ENCODE results near the gene ASMT. TPM values are rescaled to one million over a fixed set of nuclear protein-coding genes. Genes with fewer than 3 reads are reported as not detected.

Gene ASMT
- total and polyA plus RNA-seq, 2 donors from 2014 or later, result 0.22 TPM; not detected in 1

DNA sequence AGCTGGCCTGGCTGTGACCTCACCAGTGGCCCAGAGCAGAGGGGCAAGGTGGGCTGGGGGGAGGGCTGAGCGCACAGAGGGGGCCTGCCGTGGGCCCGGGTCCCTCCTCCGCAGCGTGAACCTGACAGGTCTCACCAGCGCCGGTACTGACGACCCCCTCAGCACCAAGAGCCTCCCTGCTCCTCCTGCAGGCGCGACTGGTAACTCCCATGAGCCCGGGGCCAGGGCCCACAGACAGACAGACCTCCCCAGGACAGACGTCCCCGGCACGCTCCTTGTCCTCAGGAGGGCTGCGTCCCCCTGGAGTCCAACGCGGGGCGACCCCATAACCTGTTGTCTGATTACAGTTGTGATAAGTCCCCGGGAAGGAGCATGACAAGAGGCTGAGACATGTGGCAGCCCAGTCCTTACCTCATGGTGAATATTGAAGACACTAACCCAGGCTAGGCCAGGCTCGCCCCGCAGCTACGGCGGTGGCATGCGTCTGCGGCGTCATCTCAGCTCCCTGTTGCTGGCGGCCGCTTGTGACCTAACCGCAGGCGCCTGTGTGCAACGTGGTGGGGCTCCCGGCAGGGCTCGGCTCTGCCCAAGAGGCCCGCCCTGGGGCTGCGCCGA is 15.0 kb upstream of the ASMT start:
- intact Hi-C loops (cut with DNase I), result no loop called here
- peaks cover 13 to 51% (median 39%) of the 10 kb centered on the region in 3 donors for H3K36me3 ChIP-seq (ENCODE audit: control insufficient read depth in 2 of 3, insufficient read depth in 3 of 3, low read length in 3 of 3)
- DNase-seq, result peak in 1 of 5 donors; percentile 58

DNA sequence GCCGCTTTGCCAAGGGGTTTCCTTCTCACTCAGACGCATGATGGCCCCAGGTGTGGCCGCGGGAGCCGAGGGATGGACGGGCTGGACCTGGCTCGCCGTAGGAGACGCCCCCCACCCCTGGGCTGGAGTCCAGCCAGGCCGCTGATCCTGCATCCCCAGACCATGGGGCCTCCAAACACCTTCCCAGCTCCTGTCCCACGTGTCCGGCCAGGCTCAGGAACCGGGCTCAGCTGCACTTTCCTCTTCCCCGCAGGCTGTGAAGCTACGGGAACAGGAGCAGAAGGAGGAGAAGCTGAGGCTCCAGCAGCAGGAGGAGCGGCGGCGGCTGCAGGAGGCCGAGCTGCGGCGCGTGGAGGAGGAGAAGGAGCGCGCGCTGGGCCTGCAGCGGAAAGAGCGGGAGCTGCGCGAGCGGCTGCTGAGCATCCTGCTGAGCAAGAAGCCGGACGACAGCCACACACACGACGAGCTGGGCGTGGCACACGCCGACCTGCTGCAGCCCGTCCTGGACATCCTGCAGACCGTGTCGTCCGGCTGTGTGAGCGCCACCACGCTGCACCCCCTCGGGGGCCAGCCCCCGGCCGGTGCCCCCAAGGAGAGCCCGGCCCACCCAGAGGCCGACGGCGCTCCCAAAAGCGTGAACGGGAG is 14.3 kb upstream of the ASMT start:
- Histone ChIP-seq H3K27me3 (ENCODE audit: control insufficient read depth, insufficient read depth, low read length) (no peaks in the 10 kb centered on the region), H3K9ac (ENCODE audit: low read length in 3 of 3) (no peak overlapping the region), H3K36me3 (ENCODE audit: control insufficient read depth in 2 of 3, insufficient read depth in 3 of 3, low read length in 3 of 3) (peaks cover 11 to 45% (median 34%) of the 10 kb centered on the region in 3 donors), H3K9me3 (ENCODE audit: control insufficient read depth in 2 of 3, insufficient read depth in 1 of 3, low read length in 3 of 3) (peaks cover 0 to 6% (median 1%) of the 10 kb centered on the region in 3 donors), H3K4me3 (ENCODE audit: low read length in 3 of 3) (no peak overlapping the region), H3K4me1 (ENCODE audit: control insufficient read depth in 2 of 3, insufficient read depth in 2 of 3, low read depth in 1 of 3, low read length in 3 of 3) (peaks cover 0 to 2% (median 0%) of the 10 kb centered on the region in 3 donors), H3K27ac (ENCODE audit: low read depth in 2 of 2, low read length in 2 of 2) (no peak overlapping the region)
- DNase-seq, result peak in 2 of 5 donors; percentile 34 to 66
- TF ChIP-seq, protein P1, sequence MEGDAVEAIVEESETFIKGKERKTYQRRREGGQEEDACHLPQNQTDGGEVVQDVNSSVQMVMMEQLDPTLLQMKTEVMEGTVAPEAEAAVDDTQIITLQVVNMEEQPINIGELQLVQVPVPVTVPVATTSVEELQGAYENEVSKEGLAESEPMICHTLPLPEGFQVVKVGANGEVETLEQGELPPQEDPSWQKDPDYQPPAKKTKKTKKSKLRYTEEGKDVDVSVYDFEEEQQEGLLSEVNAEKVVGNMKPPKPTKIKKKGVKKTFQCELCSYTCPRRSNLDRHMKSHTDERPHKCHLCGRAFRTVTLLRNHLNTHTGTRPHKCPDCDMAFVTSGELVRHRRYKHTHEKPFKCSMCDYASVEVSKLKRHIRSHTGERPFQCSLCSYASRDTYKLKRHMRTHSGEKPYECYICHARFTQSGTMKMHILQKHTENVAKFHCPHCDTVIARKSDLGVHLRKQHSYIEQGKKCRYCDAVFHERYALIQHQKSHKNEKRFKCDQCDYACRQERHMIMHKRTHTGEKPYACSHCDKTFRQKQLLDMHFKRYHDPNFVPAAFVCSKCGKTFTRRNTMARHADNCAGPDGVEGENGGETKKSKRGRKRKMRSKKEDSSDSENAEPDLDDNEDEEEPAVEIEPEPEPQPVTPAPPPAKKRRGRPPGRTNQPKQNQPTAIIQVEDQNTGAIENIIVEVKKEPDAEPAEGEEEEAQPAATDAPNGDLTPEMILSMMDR (IDR thresholded peaks at IDR 0.05; ENCODE audit: borderline replicate concordance, extremely low read depth, insufficient read depth), result no peak
- no peak for FAIRE-seq
- intact Hi-C loops (cut with DNase I), result no loop called here

More for the DNA sequence above, 15.0 kb upstream of the ASMT start:
- H3K9ac ChIP-seq (ENCODE audit: low read length in 3 of 3), result no peak overlapping the region
- H3K27me3 ChIP-seq (ENCODE audit: control insufficient read depth, insufficient read depth, low read length), result no peaks in the 10 kb centered on the region
- peaks cover 0 to 2% (median 0%) of the 10 kb centered on the region in 3 donors for H3K4me1 ChIP-seq (ENCODE audit: control insufficient read depth in 2 of 3, insufficient read depth in 2 of 3, low read depth in 1 of 3, low read length in 3 of 3)
- H3K9me3 ChIP-seq (ENCODE audit: control insufficient read depth in 2 of 3, insufficient read depth in 1 of 3, low read length in 3 of 3), result peaks cover 0 to 6% (median 1%) of the 10 kb centered on the region in 3 donors
- no peak overlapping the region for H3K4me3 ChIP-seq (ENCODE audit: low read length in 3 of 3)
- no peak overlapping the region for H3K27ac ChIP-seq (ENCODE audit: low read depth in 2 of 2, low read length in 2 of 2)
- TF ChIP-seq, protein P1 (IDR thresholded peaks at IDR 0.05; ENCODE audit: borderline replicate concordance, extremely low read depth, insufficient read depth), result no peak
- FAIRE-seq, result no peak

DNA sequence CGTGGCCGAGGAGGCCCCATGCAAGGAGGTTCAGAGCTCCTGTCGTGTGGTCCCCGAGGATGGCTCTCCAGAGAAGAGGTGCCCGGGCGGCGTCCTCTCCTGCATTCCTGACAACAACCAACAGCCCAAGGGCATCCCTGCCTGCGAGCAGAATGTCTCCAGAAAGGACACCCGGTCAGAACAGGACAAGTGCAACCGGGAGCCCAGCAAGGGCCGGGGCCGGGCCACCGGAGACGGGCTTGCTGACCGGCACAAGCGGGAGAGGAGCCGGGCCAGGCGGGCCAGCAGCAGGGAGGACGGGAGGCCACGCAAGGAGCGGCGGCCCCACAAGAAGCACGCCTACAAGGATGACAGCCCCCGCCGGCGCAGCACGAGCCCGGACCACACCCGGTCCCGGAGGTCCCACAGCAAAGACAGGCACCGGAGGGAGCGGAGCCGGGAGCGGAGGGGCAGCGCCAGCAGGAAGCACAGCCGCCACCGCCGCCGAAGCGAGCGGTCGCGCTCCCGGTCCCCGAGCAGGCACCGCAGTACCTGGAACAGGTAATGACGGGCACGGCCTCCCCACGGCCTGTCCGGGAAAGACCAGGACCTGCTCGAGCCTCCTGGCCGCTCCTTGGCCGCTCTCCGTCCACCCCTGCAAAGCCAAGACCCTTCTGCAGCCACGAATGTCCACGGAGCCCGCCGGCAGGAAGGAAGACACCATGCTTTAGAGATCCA is 13.7 kb upstream of the ASMT start:
- Histone ChIP-seq H3K4me3 (ENCODE audit: low read length in 3 of 3) (no peak overlapping the region), H3K9ac (ENCODE audit: low read length in 3 of 3) (no peak overlapping the region), H3K4me1 (ENCODE audit: control insufficient read depth in 2 of 3, insufficient read depth in 2 of 3, low read depth in 1 of 3, low read length in 3 of 3) (no peaks in the 10 kb centered on the region), H3K36me3 (ENCODE audit: control insufficient read depth in 2 of 3, insufficient read depth in 3 of 3, low read length in 3 of 3) (peaks cover 7 to 38% (median 30%) of the 10 kb centered on the region in 3 donors), H3K9me3 (ENCODE audit: control insufficient read depth in 2 of 3, insufficient read depth in 1 of 3, low read length in 3 of 3) (peaks cover 0 to 6% (median 1%) of the 10 kb centered on the region in 3 donors), H3K27ac (ENCODE audit: low read depth in 2 of 2, low read length in 2 of 2) (no peak overlapping the region), H3K27me3 (ENCODE audit: control insufficient read depth, insufficient read depth, low read length) (no peaks in the 10 kb centered on the region)
- intact Hi-C loops (cut with DNase I), result no loop called here
- peak in 2 of 5 donors; percentile 35 to 65 for DNase-seq
- no peak for FAIRE-seq
- TF ChIP-seq, protein P1 (IDR thresholded peaks at IDR 0.05; ENCODE audit: borderline replicate concordance, extremely low read depth, insufficient read depth), result no peak
